ENCODE data around the gene ZNF226.
"Not testable (repeated sequence)": the region's sequence is repeated elsewhere in the genome, so short reads cannot be mapped to it uniquely, and the experiment has no call there.

Gene ZNF226

DNA sequence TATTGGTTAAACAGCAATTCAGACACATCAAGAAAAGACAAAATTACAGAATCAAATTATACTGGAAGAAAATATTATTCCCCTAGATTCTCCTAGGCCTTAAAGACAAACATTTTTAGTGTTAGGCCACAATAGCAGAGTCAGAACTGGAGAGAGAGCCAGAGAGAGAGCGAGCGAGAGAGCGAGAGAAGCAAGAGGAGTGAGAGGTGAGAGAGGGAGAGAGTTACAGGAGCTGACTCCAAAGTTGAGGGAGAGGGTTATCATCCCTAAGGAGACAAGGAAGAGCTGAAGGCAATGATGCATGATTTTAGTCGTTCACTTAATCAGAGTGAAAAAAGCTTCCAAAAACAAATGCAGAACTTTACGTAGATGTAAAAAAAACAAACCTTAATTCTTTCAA, 27.2 kb downstream of the ZNF226 start:
- ATAC-seq, result no peak
- TF ChIP-seq CSDC2 (CRISPR knock-in tag; IDR thresholded peaks at IDR 0.05) (no peak), TOX (CRISPR knock-in tag; IDR thresholded peaks at IDR 0.05; ENCODE audit: borderline replicate concordance) (no peak), ARNTL (CRISPR knock-in tag; IDR thresholded peaks at IDR 0.05; ENCODE audit: borderline replicate concordance, low read depth) (no peak), OSR1 (CRISPR knock-in tag; IDR thresholded peaks at IDR 0.05) (no peak), SNAI2 (CRISPR knock-in tag; IDR thresholded peaks at IDR 0.05) (no peak), ISL1 (CRISPR knock-in tag; IDR thresholded peaks at IDR 0.05) (no peak), ESRRG (CRISPR knock-in tag; IDR thresholded peaks at IDR 0.05) (no peak), ZNF565 (CRISPR knock-in tag; conservative IDR thresholded peaks at IDR 0.05; ENCODE audit: low read depth) (no peak)
- TF ChIP-seq, protein P1, sequence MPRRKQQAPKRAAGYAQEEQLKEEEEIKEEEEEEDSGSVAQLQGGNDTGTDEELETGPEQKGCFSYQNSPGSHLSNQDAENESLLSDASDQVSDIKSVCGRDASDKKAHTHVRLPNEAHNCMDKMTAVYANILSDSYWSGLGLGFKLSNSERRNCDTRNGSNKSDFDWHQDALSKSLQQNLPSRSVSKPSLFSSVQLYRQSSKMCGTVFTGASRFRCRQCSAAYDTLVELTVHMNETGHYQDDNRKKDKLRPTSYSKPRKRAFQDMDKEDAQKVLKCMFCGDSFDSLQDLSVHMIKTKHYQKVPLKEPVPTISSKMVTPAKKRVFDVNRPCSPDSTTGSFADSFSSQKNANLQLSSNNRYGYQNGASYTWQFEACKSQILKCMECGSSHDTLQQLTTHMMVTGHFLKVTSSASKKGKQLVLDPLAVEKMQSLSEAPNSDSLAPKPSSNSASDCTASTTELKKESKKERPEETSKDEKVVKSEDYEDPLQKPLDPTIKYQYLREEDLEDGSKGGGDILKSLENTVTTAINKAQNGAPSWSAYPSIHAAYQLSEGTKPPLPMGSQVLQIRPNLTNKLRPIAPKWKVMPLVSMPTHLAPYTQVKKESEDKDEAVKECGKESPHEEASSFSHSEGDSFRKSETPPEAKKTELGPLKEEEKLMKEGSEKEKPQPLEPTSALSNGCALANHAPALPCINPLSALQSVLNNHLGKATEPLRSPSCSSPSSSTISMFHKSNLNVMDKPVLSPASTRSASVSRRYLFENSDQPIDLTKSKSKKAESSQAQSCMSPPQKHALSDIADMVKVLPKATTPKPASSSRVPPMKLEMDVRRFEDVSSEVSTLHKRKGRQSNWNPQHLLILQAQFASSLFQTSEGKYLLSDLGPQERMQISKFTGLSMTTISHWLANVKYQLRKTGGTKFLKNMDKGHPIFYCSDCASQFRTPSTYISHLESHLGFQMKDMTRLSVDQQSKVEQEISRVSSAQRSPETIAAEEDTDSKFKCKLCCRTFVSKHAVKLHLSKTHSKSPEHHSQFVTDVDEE (CRISPR knock-in tag; IDR thresholded peaks at IDR 0.05), result no peak

DNA sequence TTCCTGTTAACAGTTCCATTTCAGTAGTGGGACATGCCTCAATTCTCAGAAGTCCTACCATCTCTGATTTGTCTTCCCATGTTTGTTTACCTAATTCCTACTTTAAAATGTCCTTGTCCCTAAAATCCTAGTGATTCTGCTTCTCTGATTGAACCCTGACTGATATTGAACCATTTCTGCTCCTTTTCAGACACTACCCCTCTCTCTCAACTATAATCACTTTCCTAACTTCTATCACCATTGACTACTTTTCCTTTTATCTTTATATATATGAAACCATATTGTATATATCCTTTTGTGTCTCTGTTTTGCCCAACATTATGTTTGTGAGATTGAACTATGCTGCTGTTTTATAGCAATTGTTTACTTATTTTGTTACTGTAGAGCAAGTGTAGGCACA, 31.9 kb downstream of the ZNF226 start:
- no peak for TF ChIP-seq ZNF8 (CRISPR knock-in tag; IDR thresholded peaks at IDR 0.05)
- TF ChIP-seq, protein P2, sequence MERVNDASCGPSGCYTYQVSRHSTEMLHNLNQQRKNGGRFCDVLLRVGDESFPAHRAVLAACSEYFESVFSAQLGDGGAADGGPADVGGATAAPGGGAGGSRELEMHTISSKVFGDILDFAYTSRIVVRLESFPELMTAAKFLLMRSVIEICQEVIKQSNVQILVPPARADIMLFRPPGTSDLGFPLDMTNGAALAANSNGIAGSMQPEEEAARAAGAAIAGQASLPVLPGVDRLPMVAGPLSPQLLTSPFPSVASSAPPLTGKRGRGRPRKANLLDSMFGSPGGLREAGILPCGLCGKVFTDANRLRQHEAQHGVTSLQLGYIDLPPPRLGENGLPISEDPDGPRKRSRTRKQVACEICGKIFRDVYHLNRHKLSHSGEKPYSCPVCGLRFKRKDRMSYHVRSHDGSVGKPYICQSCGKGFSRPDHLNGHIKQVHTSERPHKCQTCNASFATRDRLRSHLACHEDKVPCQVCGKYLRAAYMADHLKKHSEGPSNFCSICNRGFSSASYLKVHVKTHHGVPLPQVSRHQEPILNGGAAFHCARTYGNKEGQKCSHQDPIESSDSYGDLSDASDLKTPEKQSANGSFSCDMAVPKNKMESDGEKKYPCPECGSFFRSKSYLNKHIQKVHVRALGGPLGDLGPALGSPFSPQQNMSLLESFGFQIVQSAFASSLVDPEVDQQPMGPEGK (CRISPR knock-in tag; IDR thresholded peaks at IDR 0.05; ENCODE audit: borderline replicate concordance), result no peak
- ATAC-seq, result no peak

DNA sequence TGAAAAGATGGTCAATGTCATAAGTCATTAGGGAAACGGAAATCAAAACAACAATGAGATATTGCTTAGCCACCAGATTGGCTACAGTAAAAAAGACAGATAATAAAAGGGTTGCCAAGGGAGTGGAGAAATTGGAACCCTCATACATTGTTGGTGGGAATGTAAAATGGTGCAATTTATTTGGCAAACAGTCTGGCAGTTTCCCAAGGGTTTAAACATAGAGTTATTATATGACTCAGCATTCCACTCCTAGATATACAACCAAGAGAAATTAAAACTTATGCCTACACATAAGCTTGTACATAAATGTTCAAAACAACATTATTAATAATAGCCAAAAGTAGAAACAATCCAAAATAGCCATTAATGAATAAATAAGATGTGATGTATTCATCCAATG, 37.6 kb downstream of the ZNF226 start:
- ATAC-seq, result no peak
- TF ChIP-seq ISL1 (CRISPR knock-in tag; IDR thresholded peaks at IDR 0.05), result no peak
- TF ChIP-seq, protein P2 (CRISPR knock-in tag; IDR thresholded peaks at IDR 0.05; ENCODE audit: borderline replicate concordance), result no peak
- no peak for TF ChIP-seq SNAI2 (CRISPR knock-in tag; IDR thresholded peaks at IDR 0.05)
- TF ChIP-seq PPARA (CRISPR knock-in tag; IDR thresholded peaks at IDR 0.05; ENCODE audit: borderline replicate concordance), result no peak
- TF ChIP-seq, protein P3, sequence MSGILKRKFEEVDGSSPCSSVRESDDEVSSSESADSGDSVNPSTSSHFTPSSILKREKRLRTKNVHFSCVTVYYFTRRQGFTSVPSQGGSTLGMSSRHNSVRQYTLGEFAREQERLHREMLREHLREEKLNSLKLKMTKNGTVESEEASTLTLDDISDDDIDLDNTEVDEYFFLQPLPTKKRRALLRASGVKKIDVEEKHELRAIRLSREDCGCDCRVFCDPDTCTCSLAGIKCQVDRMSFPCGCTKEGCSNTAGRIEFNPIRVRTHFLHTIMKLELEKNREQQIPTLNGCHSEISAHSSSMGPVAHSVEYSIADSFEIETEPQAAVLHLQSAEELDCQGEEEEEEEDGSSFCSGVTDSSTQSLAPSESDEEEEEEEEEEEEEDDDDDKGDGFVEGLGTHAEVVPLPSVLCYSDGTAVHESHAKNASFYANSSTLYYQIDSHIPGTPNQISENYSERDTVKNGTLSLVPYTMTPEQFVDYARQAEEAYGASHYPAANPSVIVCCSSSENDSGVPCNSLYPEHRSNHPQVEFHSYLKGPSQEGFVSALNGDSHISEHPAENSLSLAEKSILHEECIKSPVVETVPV (CRISPR knock-in tag; IDR thresholded peaks at IDR 0.05), result no peak
- TF ChIP-seq ARNTL (CRISPR knock-in tag; IDR thresholded peaks at IDR 0.05; ENCODE audit: borderline replicate concordance, low read depth), result no peak

DNA sequence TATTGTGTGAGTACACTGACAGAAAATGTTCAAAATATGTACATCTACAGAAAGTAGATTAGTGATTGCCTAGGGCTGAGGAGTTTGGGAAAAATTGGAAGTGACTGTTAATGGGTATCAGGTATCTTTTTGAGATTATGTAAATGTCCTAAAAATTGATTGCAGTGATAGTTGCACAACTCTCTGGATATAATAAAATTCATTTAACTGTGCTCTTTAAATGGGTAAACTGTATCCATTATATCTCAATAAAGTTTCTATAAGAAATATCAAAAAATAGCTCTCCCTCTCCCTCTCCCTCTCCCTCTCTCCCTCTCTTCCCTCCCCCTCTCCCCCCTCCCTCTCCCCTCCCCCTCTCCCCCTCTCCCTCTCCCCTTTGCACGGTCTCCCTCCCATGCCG, 38.1 kb downstream of the ZNF226 start:
- no peak for TF ChIP-seq BACH2 (CRISPR knock-in tag; IDR thresholded peaks at IDR 0.05; ENCODE audit: borderline replicate concordance)
- TF ChIP-seq ISL1 (CRISPR knock-in tag; IDR thresholded peaks at IDR 0.05), result no peak
- ATAC-seq, result no peak

DNA sequence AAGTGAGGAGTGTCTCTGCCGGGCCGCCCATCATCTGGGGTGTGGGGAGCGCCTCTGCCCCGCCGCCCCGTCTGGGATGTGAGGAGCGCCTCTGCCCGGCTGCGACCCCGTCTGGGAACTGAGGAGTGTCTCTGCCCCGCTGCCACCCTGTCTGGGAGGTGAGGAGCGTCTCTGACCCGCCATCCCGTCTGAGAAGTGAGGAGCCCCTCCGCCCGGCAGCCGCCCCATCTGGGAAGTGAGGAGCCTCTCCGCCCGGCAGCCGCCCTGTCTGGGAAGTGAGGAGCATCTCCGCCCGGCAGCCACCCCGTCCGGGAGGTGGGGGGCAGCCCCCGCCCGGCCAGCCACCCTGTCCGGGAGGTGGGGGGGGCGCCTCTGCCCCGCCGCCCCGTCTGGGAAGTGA, 39.0 kb downstream of the ZNF226 start:
- not testable (repeated sequence) for ATAC-seq

DNA sequence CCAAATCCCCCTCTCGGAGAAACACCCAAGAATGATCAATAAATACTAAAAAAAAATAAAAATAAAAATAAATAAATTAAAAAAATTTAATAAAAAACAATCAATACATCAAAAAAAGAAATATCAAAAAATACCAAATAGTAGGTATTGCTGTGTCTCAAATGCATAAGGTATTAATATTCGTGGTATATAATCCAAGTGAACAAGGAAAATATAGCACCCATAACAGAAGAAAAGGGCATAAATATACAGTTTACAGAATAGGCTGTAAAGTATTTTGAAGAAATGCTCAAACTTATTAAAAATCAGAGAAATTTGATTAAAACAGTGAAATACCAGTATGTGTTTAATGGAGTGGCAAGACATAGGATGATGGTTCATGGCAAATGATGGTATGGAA, 39.9 kb downstream of the ZNF226 start:
- TF ChIP-seq CSDC2 (CRISPR knock-in tag; IDR thresholded peaks at IDR 0.05), result no peak
- TF ChIP-seq ZFP3 (CRISPR knock-in tag; IDR thresholded peaks at IDR 0.05), result no peak
- TF ChIP-seq ARNTL (CRISPR knock-in tag; IDR thresholded peaks at IDR 0.05; ENCODE audit: borderline replicate concordance, low read depth), result no peak
- no peak for TF ChIP-seq GLIS3 (CRISPR knock-in tag; IDR thresholded peaks at IDR 0.05)
- no peak for TF ChIP-seq ZFP30 (CRISPR knock-in tag; IDR thresholded peaks at IDR 0.05)
- TF ChIP-seq RARB (CRISPR knock-in tag; IDR thresholded peaks at IDR 0.05), result no peak

More for the DNA sequence above, 39.9 kb downstream of the ZNF226 start:
- ATAC-seq, result no peak
